Breast epithelium (tissue), 4 donors: ENCODE data around the gene DMD. TPM values are rescaled to one million over a fixed set of nuclear protein-coding genes. Genes with fewer than 3 reads are reported as not detected.

ENCODE experiments used
- DNase-seq, 2 donors: peaks; one replicate each; pipeline ENCODE4 v3.0.0-alpha.2; 2019; ENCODE audit warnings: low spot score in 2 of 2
- H3K27ac ChIP-seq, 2 donors: fragments of 200-600 bp; sonication (generic) in 1 of 2; one replicate each; pipeline ENCODE4 v1.5.1; 2016 to 2019; ENCODE audit warnings: mild to moderate bottlenecking in 1 of 2
- H3K27me3 ChIP-seq, 2 donors: fragments of 200-600 bp; sonication (generic) in 1 of 2; one replicate each; pipeline versions ENCODE4 v1.5.1 to v1.6.0; 2017 to 2019; ENCODE audit warnings: control low read depth in 1 of 2, mild to moderate bottlenecking in 1 of 2
- H3K36me3 ChIP-seq: fragments of 200-600 bp; one replicate; pipeline ENCODE4 v1.5.1; 2019
- H3K4me1 ChIP-seq, 2 donors: fragments of 200-600 bp; sonication (generic); one replicate each; pipeline ENCODE4 v1.5.1; 2016 to 2019; ENCODE audit warnings: control low read depth in 1 of 2
- H3K4me3 ChIP-seq, 3 donors: fragments of 200-600 bp; sonication (generic); 1 replicate in 2 of 3; 2 replicates in 1 of 3; pipeline ENCODE4 v1.5.1; 2016 to 2019; ENCODE audit warnings: mild to moderate bottlenecking in 3 of 3, moderate library complexity in 2 of 3
- H3K9me3 ChIP-seq, 2 donors: fragments of 200-600 bp; sonication (generic) in 1 of 2; one replicate each; pipeline ENCODE4 v1.5.1; 2016 to 2019; ENCODE audit warnings: control low read depth in 1 of 2
- CTCF ChIP-seq, 3 donors: fragments of 450-650 bp; IDR thresholded peaks; one replicate each; pipeline ENCODE4 v1.5.1; 2016 to 2017; ENCODE audit warnings: antibody characterized with exemption in 3 of 3, mild to moderate bottlenecking in 3 of 3, moderate library complexity in 3 of 3
- POLR2A ChIP-seq: fragments of 450-650 bp; IDR thresholded peaks from one replicate; pipeline ENCODE4 v1.6.1; 2016; ENCODE audit warnings: antibody characterized with exemption, mild to moderate bottlenecking, moderate library complexity
- POLR2AphosphoS5 ChIP-seq, 3 donors: sonication (generic); formaldehyde crosslinking; IDR thresholded peaks; one replicate each; pipeline ENCODE4 v1.6.1; 2017; ENCODE audit warnings: antibody characterized with exemption in 3 of 3
- intact Hi-C: fragments of 100-400 bp; cut with DNase I; formaldehyde crosslinking; loops from one replicate; pipeline ENCODE4 v1.15.1; 2023; ENCODE audit warnings: low total_unique reads
- total RNA-seq, 3 donors: library from RNA; depleted of rRNA; stranded (reverse); fragments of >200 nt; gene quantifications; one replicate each; pipeline ENCODE4 v1.1.0, GENCODE V29; 2016

DMD gene
- total RNA-seq, 3 donors from 2014 or later: 57.0 to 135 (median 65.2) TPM

- Histone ChIP-seq H3K27ac (no peak overlapping the region), H3K27me3 (no peaks in the 10 kb centered on the region), H3K4me3 (no peak overlapping the region), H3K4me1 (no peaks in the 10 kb centered on the region), H3K9me3 (no peaks in the 10 kb centered on the region), H3K36me3 (no peaks in the 10 kb centered on the region)
- DNase-seq: no peak
- intact Hi-C loops: no loop called here
- TF ChIP-seq CTCF (IDR thresholded peaks at IDR 0.05): no peak
- TF ChIP-seq POLR2AphosphoS5 (IDR thresholded peaks at IDR 0.05): no peak
- no peak for TF ChIP-seq POLR2A
These were observed 813.7 kb downstream of the DMD start for GRCh38 chrX:32397562-32398216.

GRCh38 chrX:32395878-32396277 is 815.5 kb downstream of the DMD start:
- H3K36me3 ChIP-seq: no peaks in the 10 kb centered on the region
- no peaks in the 10 kb centered on the region for H3K9me3 ChIP-seq
- no peak overlapping the region for H3K27ac ChIP-seq
- H3K4me3 ChIP-seq: no peak overlapping the region
- intact Hi-C loops: no loop called here
- H3K27me3 ChIP-seq: no peaks in the 10 kb centered on the region
- TF ChIP-seq POLR2AphosphoS5 (IDR thresholded peaks at IDR 0.05) (no peak), CTCF (IDR thresholded peaks at IDR 0.05) (no peak), POLR2A (no peak)
- H3K4me1 ChIP-seq: no peaks in the 10 kb centered on the region
- DNase-seq: no peak

DNA sequence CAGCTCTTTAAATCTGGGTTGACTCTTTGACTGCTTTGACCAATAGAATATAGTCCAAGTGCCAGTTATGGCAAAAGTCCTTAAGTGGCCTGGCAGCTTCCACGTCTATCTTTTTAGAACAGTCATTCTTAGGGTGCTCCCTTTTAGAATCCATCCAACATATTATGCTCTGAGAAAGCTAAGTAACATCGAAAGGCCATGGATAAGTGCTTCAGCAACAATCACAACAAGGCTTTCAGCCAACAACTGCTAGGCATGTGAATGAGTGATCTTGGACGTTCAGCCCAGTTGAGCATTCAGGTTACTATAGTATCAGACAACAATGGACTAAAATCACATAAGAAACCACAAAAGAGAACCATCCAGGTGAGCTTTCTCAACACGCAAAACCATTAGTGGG is 818.7 kb downstream of the DMD start:
- DNase-seq: no peak
- Histone ChIP-seq H3K36me3 (no peaks in the 10 kb centered on the region), H3K27ac (no peak overlapping the region), H3K9me3 (no peaks in the 10 kb centered on the region), H3K4me1 (no peaks in the 10 kb centered on the region), H3K27me3 (no peaks in the 10 kb centered on the region), H3K4me3 (no peak overlapping the region)
- TF ChIP-seq CTCF (IDR thresholded peaks at IDR 0.05): no peak
- no peak for TF ChIP-seq POLR2AphosphoS5 (IDR thresholded peaks at IDR 0.05)
- no peak for TF ChIP-seq POLR2A
- intact Hi-C loops: no loop called here

GRCh38 chrX:32370456-32371205 is 840.7 kb downstream of the DMD start:
- intact Hi-C loops: no loop called here
- H3K27ac ChIP-seq: no peak overlapping the region

More at GRCh38 chrX:32370456-32371205, 840.7 kb downstream of the DMD start:
- H3K27me3 ChIP-seq: peaks cover 0 to 7% of the 10 kb centered on the region in 2 donors
- TF ChIP-seq CTCF (IDR thresholded peaks at IDR 0.05) (no peak), POLR2AphosphoS5 (IDR thresholded peaks at IDR 0.05) (no peak), POLR2A (no peak)
- DNase-seq: no peak
- H3K36me3 ChIP-seq: no peaks in the 10 kb centered on the region
- H3K9me3 ChIP-seq: no peaks in the 10 kb centered on the region
- H3K4me1 ChIP-seq: no peaks in the 10 kb centered on the region
- H3K4me3 ChIP-seq: no peak overlapping the region
